Karpas-422 (cell line): ENCODE data around the gene MYOM3. TPM values are rescaled to one million over a fixed set of nuclear protein-coding genes. Genes with fewer than 3 reads are reported as not detected.

Experiments
- DNase-seq: peaks from one replicate; pipeline ENCODE4 v3.0.0-alpha.2; 2015
- H2AFZ ChIP-seq: fragments of 200-600 bp; sonication (generic); 2 replicates; pipeline ENCODE4 v1.6.1; 2014; ENCODE audit warnings: antibody characterized with exemption, low read length, mixed read lengths
- H3K27ac ChIP-seq: fragments of 200-600 bp; sonication (generic); 2 replicates; pipeline ENCODE4 v1.5.1; 2014; ENCODE audit warnings: mild to moderate bottlenecking, low read length, moderate library complexity
- H3K27me3 ChIP-seq: fragments of 200-600 bp; sonication (generic); 2 replicates; pipeline ENCODE4 v1.6.1; 2014; ENCODE audit warnings: low read length, mixed read lengths
- H3K36me3 ChIP-seq: fragments of 200-600 bp; sonication (generic); 2 replicates; pipeline ENCODE4 v1.6.1; 2014; ENCODE audit warnings: low read length, mixed read lengths; ENCODE audit not compliant: insufficient read depth
- H3K4me1 ChIP-seq: fragments of 200-600 bp; sonication (generic); 2 replicates; pipeline ENCODE4 v1.6.1; 2014; ENCODE audit warnings: mild to moderate bottlenecking, low read length, mixed read lengths
- H3K4me2 ChIP-seq: fragments of 200-600 bp; sonication (generic); 2 replicates; pipeline ENCODE4 v1.6.1; 2014; ENCODE audit warnings: low read length, low read depth, mild to moderate bottlenecking; ENCODE audit not compliant: poor library complexity, severe bottlenecking
- H3K4me3 ChIP-seq: fragments of 200-600 bp; sonication (generic); 2 replicates; pipeline ENCODE4 v1.5.1; 2014; ENCODE audit warnings: mild to moderate bottlenecking, antibody characterized with exemption, low read length, mixed read lengths
- H3K79me2 ChIP-seq: fragments of 200-600 bp; sonication (generic); 2 replicates; pipeline ENCODE4 v1.6.1; 2014; ENCODE audit warnings: mild to moderate bottlenecking, low read length, mixed read lengths
- H3K9ac ChIP-seq: fragments of 200-600 bp; sonication (generic); 2 replicates; pipeline ENCODE4 v1.6.0; 2014; ENCODE audit warnings: low read length
- H3K9me2 ChIP-seq: fragments of 200-600 bp; sonication (generic), shearing (Covaris generic); replicated peaks from 2 replicates; pipeline ENCODE4 v1.6.0; 2014; ENCODE audit warnings: mild to moderate bottlenecking, low read length, moderate library complexity; ENCODE audit not compliant: insufficient read depth
- H3K9me3 ChIP-seq: fragments of 300-700, 200-600 bp; sonication (generic); 2 replicates; pipeline ENCODE4 v1.6.1; 2014; ENCODE audit warnings: low read length, mixed read lengths
- H4K20me1 ChIP-seq: fragments of 200-600 bp; sonication (generic); 2 replicates; pipeline ENCODE4 v1.6.1; 2014; ENCODE audit warnings: mild to moderate bottlenecking, antibody characterized with exemption, low read length, low read depth; ENCODE audit not compliant: insufficient read depth
- total RNA-seq: library from RNA; depleted of rRNA; stranded (reverse); fragments of >200 nt; shearing (Covaris generic); gene quantifications from 2 replicates; pipeline ENCODE4 v1.2.3, GENCODE V29; 2014; ENCODE audit warnings: low replicate concordance

Gene MYOM3
- total RNA-seq, 1 experiment from 2014 or later: not detected

- H3K4me1 ChIP-seq: no peaks in the 10 kb centered on the region
- H3K4me3 ChIP-seq: no peak overlapping the region
- no peak for DNase-seq
- H4K20me1 ChIP-seq: no peaks in the 10 kb centered on the region
- H3K27ac ChIP-seq: no peak overlapping the region
- H3K79me2 ChIP-seq: no peaks in the 10 kb centered on the region
- no peaks in the 10 kb centered on the region for H3K27me3 ChIP-seq
- no peak overlapping the region for H3K4me2 ChIP-seq
- H2AFZ ChIP-seq: no peak overlapping the region
- no peaks in the 10 kb centered on the region for H3K9me2 ChIP-seq
- H3K9ac ChIP-seq: no peak overlapping the region
- H3K36me3 ChIP-seq: no peaks in the 10 kb centered on the region
- no peaks in the 10 kb centered on the region for H3K9me3 ChIP-seq
Observed at GRCh38 chr1:24093732-24094131, 18.2 kb downstream of the MYOM3 start.

DNA sequence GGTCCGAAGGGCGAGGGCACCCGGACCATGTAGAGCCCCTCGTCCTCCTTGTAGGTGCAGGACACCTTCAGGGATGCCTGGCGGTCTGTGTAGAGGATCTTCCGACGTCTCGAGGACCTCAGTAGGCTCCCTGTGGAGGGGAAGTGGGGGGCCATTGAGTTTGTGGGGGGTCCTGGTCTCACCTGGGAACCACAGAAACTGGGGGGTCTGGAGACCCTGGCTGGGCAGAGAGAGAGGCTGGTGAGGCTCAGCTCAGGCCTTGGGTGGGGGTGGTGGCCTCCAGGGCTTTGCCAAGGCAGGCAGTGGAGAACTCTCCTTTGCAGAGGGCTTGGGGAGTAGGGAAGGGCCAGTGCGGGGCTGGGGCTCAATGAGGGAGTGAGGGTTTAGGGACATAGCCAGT lies 19.0 kb downstream of the MYOM3 start:
- Histone ChIP-seq H3K9ac (no peak overlapping the region), H2AFZ (no peak overlapping the region), H3K9me2 (no peaks in the 10 kb centered on the region), H4K20me1 (no peaks in the 10 kb centered on the region), H3K27ac (no peak overlapping the region), H3K36me3 (no peaks in the 10 kb centered on the region), H3K27me3 (no peaks in the 10 kb centered on the region), H3K9me3 (no peaks in the 10 kb centered on the region), H3K4me3 (no peak overlapping the region), H3K4me2 (no peak overlapping the region), H3K79me2 (no peaks in the 10 kb centered on the region), H3K4me1 (no peaks in the 10 kb centered on the region)
- no peak for DNase-seq

- Histone ChIP-seq H3K4me3 (no peak overlapping the region), H3K9me3 (no peaks in the 10 kb centered on the region), H3K4me1 (no peaks in the 10 kb centered on the region), H3K27me3 (no peaks in the 10 kb centered on the region), H3K27ac (no peak overlapping the region), H2AFZ (no peak overlapping the region), H3K9me2 (no peaks in the 10 kb centered on the region), H3K4me2 (no peak overlapping the region), H3K79me2 (no peaks in the 10 kb centered on the region), H3K36me3 (no peaks in the 10 kb centered on the region), H4K20me1 (no peaks in the 10 kb centered on the region), H3K9ac (no peak overlapping the region)
- DNase-seq: no peak
Observed at GRCh38 chr1:24091971-24092482, 19.9 kb downstream of the MYOM3 start.

DNA sequence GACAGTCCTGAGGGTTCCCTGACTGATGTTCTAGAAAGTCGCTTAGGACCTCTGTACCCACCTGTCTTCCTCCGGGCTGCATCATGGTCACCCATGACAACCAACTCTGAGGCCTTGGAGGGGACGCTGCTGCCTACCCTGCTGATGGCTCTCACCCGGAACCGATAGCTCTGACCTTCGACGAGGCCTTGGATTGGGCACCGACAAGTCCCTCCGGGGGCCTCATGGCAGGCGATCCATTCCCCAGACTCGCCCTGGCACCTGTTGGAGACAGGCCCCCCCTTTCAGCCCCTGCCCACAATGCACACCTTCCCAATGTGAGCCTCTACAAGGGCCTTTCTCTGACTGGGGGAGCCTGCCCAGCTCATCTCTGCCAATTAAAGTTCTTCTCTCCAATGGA lies 21.2 kb downstream of the MYOM3 start:
- H3K9ac ChIP-seq: no peak overlapping the region
- H4K20me1 ChIP-seq: no peaks in the 10 kb centered on the region
- no peak overlapping the region for H3K27ac ChIP-seq

DNA sequence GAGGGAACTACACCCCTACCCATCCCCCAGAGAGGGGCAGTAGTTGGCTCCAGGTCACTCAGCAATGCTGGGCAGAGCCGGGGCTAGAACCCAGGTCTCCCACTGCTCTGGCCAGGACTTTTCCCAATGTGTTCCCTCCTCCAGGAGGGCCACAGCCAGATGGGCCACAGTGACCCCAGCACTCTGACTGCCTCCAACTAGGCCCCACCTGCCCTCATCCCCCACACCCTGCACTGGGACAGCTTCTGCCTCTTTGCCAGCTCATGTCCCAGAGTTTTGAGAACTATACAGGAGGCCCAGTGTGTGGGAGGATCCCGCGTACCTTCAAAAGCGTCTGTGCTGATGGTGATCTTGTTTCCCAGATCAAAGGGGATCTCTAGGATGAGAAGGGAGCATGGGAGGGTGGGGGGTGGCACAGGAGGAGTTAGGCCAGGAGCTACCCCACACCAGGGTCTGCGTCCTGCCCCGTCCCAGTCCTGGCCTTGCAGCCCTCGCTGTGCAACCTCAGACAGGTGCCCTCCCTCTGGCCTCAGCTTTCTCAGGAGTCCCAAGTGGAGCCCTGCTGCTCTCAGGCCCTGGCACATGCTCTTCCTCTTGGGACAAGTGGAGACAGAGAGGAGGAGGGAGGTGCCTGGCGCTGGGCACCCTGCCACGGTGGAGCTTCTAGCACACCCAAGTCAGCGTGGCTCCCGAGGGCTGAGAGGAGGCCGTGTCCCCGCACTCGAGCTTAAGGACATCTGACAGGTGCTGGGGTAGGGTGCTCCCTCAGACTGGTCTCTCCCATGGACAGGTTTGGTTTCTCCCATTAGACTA lies 22.0 kb downstream of the MYOM3 start:
- no peak overlapping the region for H3K9ac ChIP-seq
- no peaks in the 10 kb centered on the region for H3K4me1 ChIP-seq
- H3K4me2 ChIP-seq: no peak overlapping the region
- H3K9me2 ChIP-seq: no peaks in the 10 kb centered on the region
- no peaks in the 10 kb centered on the region for H3K9me3 ChIP-seq
- DNase-seq: no peak
- H2AFZ ChIP-seq: no peak overlapping the region
- no peaks in the 10 kb centered on the region for H4K20me1 ChIP-seq
- H3K27me3 ChIP-seq: no peaks in the 10 kb centered on the region
- no peaks in the 10 kb centered on the region for H3K36me3 ChIP-seq
- no peaks in the 10 kb centered on the region for H3K79me2 ChIP-seq
- no peak overlapping the region for H3K4me3 ChIP-seq
- H3K27ac ChIP-seq: no peak overlapping the region

More for the DNA sequence above, 21.2 kb downstream of the MYOM3 start:
- DNase-seq: no peak
- H3K4me2 ChIP-seq: no peak overlapping the region
- H3K27me3 ChIP-seq: no peaks in the 10 kb centered on the region
- no peaks in the 10 kb centered on the region for H3K9me2 ChIP-seq
- H3K4me3 ChIP-seq: no peak overlapping the region
- no peak overlapping the region for H2AFZ ChIP-seq
- no peaks in the 10 kb centered on the region for H3K36me3 ChIP-seq
- no peaks in the 10 kb centered on the region for H3K79me2 ChIP-seq
- no peaks in the 10 kb centered on the region for H3K4me1 ChIP-seq
- no peaks in the 10 kb centered on the region for H3K9me3 ChIP-seq

DNA sequence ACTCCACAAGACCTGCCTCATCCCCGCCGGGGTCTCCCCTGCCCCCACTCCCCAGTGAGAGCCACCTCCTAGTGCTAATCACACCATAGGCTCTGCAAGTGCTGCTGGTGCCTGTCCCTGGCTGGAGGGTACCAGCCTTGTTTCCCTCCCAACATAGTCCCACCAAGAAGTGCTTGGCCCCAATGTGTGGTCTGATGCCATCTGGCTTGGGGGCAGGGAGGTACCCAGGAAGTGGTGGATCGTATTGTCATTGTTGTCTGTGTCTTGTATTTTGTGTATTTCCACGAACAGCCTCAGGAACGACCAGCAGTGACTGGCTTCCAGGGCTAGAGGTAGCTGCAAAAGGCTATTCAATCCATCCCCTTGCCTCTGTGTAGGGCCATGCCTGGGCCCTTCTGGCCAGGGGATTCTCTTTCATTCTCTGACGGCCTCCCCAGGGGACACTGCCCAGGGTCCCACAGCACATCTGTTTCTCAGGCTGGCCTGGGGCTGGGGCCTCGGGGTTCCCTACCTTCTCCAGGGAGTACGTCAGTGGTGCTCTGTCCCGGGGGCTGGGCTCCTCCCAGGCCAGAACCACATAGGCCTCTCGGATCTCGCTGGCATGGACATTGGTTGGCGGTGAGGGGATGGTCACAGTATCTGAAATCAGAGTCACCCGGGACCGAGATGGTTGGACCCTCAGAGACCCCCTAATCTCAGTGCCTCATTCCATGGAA lies 22.8 kb downstream of the MYOM3 start:
- Histone ChIP-seq H3K9me2 (no peaks in the 10 kb centered on the region), H3K27ac (no peak overlapping the region), H2AFZ (no peak overlapping the region), H4K20me1 (no peaks in the 10 kb centered on the region), H3K27me3 (no peaks in the 10 kb centered on the region), H3K9me3 (no peaks in the 10 kb centered on the region), H3K4me3 (no peak overlapping the region), H3K79me2 (no peaks in the 10 kb centered on the region), H3K36me3 (no peaks in the 10 kb centered on the region), H3K4me2 (no peak overlapping the region), H3K4me1 (no peaks in the 10 kb centered on the region), H3K9ac (no peak overlapping the region)
- DNase-seq: no peak

DNA sequence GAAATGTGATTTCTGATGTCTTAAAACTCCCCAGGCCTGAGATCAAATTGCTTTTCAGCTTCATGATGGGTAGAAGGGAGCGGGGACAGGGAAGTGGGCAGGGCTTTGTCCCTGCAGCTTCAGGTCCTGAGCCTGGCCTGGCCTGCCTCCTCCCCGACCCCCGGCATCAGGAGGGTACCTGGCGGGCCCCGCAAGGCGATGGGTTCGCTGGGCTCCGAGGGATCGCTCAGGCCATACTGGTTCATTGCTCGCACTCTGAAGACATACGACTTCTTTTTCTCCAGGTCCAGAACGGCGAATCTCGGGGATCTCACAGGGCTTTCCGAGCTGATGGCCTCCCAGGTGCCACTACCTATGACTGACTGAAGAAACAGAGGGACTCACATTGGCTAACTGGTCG lies 25.5 kb downstream of the MYOM3 start:
- no peak for DNase-seq
- no peaks in the 10 kb centered on the region for H3K36me3 ChIP-seq
- H3K4me1 ChIP-seq: no peaks in the 10 kb centered on the region
- no peak overlapping the region for H2AFZ ChIP-seq
- H3K79me2 ChIP-seq: no peaks in the 10 kb centered on the region
- no peaks in the 10 kb centered on the region for H3K27me3 ChIP-seq
- no peak overlapping the region for H3K27ac ChIP-seq
- H3K9me2 ChIP-seq: no peaks in the 10 kb centered on the region
- H3K4me2 ChIP-seq: no peak overlapping the region
- no peak overlapping the region for H3K4me3 ChIP-seq
- H3K9me3 ChIP-seq: no peaks in the 10 kb centered on the region
- H3K9ac ChIP-seq: no peak overlapping the region
- no peaks in the 10 kb centered on the region for H4K20me1 ChIP-seq

DNA sequence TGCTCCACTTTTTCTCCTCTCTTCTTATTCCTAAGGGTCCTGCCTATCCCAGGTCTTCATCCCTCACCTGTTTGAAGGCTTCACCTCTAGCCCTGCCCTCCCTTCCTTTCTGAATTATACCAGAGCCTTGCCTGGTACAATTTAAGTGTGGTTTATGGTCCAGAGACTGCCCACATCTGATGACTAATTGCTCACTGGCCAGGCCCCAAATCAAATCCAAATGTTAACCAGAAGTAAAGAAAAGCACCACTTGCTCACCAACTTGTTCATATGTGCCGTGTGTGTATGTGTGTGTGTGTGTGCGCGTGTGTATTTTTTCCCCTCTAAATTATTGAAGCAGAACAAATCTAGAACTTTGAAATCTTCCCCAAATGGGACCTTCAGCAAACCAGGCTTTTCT lies 26.4 kb downstream of the MYOM3 start:
- H3K4me3 ChIP-seq: no peak overlapping the region
- H4K20me1 ChIP-seq: no peaks in the 10 kb centered on the region; the same call in 1 of the 2 replicates
- no peaks in the 10 kb centered on the region for H3K27me3 ChIP-seq
- no peak for DNase-seq
- no peak overlapping the region for H3K4me2 ChIP-seq
- H2AFZ ChIP-seq: no peak overlapping the region
- H3K79me2 ChIP-seq: no peaks in the 10 kb centered on the region
- H3K27ac ChIP-seq: no peak overlapping the region
- H3K4me1 ChIP-seq: no peaks in the 10 kb centered on the region
- H3K9me3 ChIP-seq: no peaks in the 10 kb centered on the region
- no peaks in the 10 kb centered on the region for H3K36me3 ChIP-seq
- no peaks in the 10 kb centered on the region for H3K9me2 ChIP-seq
- no peak overlapping the region for H3K9ac ChIP-seq
